HG02571 (cell line): ENCODE data around the gene KRTAP9-6.
"Not testable (repeated sequence)": the region's sequence is repeated elsewhere in the genome, so short reads cannot be mapped to it uniquely, and the experiment has no call there.

ENCODE experiments used
- ATAC-seq: cut with Tn5 transposase; IDR thresholded peaks from one replicate; pipeline ENCODE4 v1.9.1; 2021; ENCODE audit warnings: mild to moderate bottlenecking, moderate library complexity; ENCODE audit not compliant: unreplicated experiment

Gene KRTAP9-6, protein sequence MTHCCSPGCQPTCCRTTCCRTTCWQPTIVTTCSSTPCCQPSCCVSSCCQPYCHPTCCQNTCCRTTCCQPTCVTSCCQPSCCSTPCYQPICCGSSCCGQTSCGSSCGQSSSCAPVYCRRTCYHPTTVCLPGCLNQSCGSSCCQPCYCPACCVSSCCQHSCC

DNA sequence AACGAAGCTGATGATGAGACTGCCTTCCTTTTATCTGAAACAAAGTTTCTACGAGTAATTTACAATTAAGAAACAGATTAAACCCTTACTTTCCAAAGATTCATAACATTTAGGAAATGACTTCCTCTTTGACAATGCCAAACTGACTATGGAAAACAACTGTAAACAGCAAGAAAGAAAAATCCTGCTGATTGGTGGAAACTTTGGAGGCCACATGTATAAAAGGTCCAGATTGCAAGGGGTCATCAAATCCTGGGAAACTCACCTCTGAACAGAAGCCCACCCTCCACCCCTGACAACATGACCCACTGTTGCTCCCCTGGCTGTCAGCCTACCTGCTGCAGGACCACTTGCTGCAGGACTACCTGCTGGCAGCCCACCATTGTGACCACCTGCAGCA is at the start of gene KRTAP9-6:
TSS of gene KRTAP9-6 (plus strand) at position 301 of the 400 bp plus-strand sequence. CDS start at position 301, 0 bp downstream.
- ATAC-seq: no peak

DNA sequence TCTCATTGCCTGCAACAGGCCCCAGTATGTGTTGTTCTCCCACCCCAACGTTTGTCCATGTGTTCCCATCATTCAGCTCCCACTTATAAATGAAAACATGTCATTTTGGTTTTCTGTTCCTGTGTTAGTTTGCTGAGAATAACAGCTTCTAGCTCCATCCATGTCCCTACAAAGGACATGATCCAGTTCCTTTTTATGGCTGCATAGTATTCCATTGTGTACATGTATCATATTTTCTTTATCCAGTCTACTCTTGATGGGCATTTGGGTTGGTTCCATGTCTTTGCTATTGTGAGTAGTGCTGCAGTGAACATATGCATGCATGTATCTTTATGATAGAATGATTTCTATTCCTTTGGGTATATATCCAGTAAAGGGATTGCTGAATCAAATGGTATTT is 49.5 kb upstream of the KRTAP9-6 start:
- ATAC-seq: no peak

DNA sequence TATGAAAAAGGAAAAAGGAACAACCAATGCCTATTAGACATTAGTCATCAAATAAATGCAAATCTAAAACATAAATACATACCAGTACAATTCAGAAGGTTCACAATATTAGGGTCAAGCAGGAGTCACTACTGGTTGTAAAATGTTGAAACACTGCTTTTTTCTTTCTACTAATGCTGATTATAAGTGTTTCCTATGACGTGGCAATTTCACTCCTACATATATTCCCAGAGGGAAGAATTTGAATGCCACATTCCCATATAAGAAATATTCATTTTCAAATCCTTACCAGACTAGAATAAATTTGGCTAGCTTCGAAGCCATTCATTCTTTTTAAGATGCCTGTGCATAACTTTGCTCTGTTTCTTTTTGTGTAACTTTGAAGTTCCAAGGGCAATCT is 41.4 kb upstream of the KRTAP9-6 start:
- no peak for ATAC-seq

DNA sequence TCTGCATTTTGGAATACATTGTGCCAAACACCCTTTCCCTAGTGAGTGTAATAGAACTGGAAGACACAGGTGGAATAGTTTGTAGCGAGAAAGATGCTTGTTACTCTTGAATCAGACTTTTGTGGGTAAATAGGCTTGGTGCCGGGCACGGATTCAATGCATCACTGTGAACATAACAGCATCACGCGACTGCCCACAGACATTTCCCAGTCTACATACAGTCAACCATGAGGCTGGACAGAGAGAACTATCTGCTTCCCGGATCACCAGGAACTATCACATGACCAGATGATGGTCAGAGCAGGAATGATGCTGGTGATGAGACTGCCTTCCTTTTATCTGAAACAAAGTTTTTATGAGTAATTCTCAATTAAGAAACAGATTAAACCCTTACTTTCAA is 39.1 kb upstream of the KRTAP9-6 start:
- ATAC-seq: no peak

DNA sequence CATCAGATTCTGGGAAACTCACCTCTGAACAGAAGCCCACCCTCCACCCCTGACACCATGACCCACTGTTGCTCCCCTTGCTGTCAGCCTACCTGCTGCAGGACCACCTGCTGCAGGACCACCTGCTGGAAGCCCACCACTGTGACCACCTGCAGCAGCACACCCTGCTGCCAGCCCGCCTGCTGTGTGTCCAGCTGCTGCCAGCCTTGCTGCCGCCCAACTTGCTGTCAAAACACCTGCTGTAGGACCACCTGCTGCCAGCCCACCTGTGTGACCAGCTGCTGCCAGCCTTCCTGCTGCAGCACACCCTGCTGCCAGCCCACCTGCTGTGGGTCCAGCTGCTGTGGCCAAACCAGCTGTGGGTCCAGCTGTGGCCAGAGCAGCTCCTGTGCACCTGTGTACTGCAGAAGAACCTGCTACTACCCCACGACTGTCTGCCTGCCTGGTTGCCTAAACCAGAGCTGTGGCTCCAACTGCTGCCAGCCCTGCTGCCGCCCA is 38.5 kb upstream of the KRTAP9-6 start, which contains the start of gene KRTAP9-2:
TSS of gene KRTAP9-2 (plus strand) at position 51 of the 498 bp plus-strand sequence. CDS start at position 58, 7 bp downstream.
- not testable (repeated sequence) for ATAC-seq

DNA sequence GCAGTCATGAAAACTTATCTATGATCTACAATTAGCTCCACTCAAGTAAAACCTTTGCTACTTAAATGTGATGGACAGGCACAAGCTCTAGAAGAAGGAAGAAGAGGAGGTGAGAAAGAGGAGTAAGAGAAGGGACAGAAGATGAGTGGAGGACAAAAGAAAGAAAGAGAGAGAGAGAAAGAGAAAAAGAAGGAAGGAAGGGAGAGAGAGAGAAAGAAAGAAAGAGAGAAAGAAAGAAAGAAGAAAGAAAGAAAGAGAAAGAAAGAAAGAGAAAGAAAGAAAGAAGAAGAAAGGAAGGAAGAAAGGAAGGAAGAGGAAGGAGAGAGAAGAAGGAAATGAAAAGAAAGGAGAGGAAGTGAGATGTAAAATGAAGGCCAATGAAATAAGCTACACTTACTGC is 35.1 kb upstream of the KRTAP9-6 start:
- no peak for ATAC-seq

DNA sequence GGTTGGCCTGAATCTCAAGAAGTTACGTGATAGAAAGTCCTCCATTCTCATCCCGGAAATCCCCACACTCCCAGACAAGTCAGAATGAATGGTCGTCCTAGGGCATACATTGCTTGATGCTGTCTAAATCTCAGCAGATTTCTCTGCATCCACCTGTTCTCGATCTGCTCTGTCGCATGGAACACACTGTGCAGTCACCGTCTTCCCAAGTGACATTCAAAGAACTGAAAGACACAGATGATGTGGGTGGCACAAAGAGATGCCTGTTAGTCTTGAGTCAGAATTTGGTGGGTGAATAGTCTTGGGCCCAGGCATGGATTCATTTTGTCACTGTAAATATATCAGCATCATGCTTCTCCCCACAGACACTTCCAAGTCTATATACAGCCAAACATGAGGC is 33.4 kb upstream of the KRTAP9-6 start:
- ATAC-seq: no peak

DNA sequence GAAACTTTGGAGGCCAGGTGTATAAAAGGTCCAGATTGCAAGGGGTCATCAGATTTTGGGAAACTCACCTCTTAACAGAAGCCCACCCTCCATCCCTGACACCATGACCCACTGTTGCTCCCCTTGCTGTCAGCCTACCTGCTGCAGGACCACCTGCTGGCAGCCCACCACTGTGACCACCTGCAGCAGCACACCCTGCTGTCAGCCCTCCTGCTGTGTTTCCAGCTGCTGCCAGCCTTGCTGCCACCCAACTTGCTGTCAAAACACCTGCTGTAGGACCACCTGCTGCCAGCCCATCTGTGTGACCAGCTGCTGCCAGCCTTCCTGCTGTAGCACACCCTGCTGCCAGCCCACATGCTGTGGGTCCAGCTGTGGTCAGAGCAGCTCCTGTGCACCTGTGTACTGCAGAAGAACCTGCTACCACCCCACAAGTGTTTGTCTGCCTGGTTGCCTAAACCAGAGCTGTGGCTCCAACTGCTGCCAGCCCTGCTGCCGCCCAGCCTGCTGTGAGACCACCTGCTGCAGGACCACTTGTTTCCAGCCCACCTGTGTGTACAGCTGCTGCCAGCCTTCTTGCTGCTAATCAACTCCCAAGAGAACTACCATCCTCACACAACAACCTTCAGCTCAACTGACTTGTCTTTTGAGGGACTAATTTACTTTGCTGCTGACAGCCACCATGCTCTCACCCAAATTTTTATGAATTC is 32.6 kb upstream of the KRTAP9-6 start, which contains the start of gene KRTAP9-3:
TSS of gene KRTAP9-3 (plus strand) at position 51 of the 707 bp plus-strand sequence. CDS start at position 104, 53 bp downstream.
- not testable (repeated sequence) for ATAC-seq

DNA sequence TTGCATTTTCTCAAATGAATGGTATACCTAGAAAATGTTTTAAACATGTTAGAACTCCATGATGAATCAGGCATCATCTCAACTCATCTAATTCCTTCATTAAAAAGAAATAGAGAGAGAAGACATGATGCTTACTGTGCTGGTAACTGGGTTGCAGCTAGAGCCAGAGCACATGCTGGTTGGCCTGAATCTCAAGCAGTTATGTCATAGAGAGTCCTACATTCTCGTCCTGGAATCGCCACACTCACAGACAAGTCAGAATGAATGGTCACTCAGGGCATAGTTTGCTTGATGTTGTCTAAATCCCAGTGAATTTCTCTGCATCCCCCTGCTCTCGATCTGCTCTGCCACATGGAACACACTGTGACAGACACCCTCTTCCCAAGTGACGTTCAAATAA is 28.1 kb upstream of the KRTAP9-6 start:
- ATAC-seq: not testable (repeated sequence)

DNA sequence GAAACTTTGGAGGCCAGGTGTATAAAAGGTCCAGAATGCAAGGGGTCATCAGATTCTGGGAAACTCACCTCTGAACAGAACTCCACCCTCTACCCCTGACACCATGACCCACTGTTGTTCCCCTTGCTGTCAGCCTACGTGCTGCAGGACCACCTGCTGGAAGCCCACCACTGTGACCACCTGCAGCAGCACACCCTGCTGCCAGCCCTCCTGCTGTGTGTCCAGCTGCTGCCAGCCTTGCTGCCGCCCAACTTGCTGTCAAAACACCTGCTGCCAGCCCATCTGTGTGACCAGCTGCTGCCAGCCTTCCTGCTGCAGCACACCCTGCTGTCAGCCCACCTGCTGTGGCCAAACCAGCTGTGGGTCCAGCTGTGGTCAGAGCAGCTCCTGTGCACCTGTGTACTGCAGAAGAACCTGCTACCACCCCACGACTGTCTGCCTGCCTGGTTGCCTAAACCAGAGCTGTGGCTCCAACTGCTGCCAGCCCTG is 27.2 kb upstream of the KRTAP9-6 start, which contains the start of gene KRTAP9-8:
TSS of gene KRTAP9-8 (plus strand) at position 51 of the 489 bp plus-strand sequence. CDS start at position 104, 53 bp downstream.
- not testable (repeated sequence) for ATAC-seq

DNA sequence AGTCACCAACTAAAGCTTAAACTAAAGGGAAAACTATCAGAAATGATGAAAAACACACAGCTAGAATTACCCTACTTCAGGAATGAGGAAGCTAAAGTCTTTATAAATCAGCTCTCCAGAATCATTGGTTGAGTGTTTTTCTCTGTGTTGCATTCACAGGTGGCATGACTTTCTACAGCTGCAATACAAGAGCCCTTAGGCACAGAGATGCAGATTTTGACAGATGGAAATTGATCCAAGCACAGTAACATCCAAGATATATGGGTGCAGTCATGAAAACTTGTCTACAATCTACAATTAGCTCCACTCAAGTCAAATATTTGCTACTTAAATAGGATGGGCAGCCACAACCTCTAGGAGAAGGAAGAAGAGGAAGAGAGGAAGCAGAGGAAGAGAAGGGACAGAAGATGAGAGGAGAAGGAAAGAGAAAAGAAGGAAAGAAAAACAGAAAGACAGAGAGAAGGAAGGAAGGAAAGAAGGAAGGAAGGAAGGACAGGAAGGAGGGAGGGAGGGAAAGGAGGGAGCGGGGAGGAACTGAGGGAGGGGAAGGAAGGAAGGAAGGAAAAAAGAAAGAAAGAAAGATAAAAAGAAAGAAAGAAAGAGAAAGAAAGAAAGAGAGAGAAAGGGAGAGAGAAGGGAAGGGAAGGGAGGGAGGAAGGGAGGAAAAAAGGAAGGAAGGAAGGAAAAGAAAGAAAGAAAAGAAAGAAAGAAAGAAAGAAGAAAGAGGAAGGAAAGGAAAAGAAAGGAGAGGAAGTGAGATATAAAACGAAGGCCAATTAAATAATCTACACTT is 18.0 kb upstream of the KRTAP9-6 start:
- not testable (repeated sequence) for ATAC-seq

DNA sequence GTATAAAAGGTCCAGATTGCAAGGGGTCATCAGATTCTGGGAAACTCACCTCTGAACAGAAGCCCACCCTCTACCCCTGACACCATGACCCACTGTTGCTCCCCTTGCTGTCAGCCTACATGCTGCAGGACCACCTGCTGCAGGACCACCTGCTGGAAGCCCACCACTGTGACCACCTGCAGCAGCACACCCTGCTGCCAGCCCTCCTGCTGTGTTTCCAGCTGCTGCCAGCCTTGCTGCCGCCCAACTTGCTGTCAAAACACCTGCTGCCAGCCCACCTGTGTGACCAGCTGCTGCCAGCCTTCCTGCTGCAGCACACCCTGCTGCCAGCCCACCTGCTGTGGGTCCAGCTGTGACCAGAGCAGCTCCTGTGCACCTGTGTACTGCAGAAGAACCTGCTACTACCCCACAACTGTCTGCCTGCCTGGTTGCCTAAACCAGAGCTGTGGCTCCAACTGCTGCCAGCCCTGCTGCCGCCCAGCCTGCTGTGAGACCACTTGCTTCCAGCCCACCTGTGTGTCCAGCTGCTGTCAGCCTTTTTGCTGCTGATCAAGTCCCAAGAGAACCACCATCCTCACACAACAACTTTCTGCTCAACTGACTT is 15.4 kb upstream of the KRTAP9-6 start, which contains the start of gene KRTAP9-4:
TSS of gene KRTAP9-4 (plus strand) at position 51 of the 604 bp plus-strand sequence. CDS start at position 85, 34 bp downstream.
- ATAC-seq: not testable (repeated sequence)

DNA sequence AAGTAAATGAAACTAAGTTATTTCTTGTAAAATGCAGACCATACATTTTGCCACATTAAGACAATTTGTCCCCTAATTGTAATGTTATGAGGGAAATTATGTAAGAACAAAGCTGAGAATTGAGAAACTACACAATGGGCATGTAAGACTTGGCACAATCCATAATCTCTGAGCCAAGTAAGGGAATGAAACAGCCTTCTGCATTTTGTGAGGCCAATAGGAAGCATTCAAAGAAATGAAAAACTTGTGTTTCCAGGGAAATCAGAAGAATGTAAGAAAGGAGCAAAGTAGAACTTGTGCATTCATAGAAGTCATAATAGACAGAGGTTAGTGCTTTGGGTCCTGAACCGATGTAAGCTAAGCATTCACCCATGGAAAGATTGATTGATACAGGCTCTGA is 13.9 kb upstream of the KRTAP9-6 start:
- ATAC-seq: no peak

DNA sequence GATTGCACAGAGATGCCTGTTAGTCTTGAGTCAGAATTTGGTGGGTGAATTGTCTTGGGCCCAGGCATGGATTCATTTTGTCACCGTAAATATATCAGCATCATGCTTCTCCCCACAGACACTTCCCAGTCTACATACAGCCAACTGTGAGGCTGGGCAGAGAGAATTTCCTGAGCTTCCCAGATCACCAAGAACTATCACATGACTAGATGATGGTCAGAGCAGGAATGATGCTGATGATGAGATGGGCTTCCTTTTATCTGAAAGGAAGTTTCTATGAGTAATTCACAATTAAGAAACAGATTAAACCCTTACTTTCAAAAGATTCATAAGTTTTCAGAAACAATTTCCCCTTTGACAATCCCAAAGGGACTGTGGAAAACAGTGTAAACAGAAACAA is 10.3 kb upstream of the KRTAP9-6 start:
- no peak for ATAC-seq

DNA sequence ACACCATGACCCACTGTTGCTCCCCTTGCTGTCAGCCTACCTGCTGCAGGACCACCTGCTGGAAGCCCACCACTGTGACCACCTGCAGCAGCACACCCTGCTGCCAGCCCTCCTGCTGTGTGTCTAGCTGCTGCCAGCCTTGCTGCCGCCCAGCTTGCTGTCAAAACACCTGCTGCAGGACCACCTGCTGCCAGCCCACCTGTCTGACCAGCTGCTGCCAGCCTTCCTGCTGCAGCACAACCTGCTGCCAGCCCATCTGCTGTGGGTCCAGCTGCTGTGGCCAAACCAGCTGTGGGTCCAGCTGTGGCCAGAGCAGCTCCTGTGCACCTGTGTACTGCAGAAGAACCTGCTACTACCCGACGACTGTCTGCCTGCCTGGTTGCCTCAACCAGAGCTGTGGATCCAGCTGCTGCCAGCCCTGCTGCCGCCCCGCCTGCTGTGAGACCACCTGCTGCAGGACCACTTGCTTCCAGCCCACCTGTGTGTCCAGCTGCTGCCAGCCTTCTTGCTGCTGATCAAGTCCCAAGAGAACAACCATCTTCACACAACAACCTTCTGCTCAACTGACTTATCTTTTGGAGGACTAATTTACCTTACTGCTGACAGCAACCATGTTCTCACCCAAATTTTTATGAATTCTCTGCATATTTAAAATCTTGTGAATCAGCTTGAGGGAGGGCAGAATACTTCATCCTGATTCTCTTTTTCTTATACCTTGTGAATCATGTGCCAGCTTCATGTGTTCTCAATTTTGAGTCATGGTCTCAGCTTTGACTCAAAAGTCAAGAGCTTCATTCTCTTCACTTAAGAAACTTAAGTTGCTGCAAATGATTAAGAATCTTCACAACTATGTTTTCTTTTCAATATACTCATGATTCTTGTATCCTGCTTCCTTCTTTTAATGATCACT is 9.5 kb upstream of the KRTAP9-6 start, which contains the start of gene KRTAP9-9:
TSS of gene KRTAP9-9 (plus strand) at position 4 of the 910 bp plus-strand sequence.
- not testable (repeated sequence) for ATAC-seq

DNA sequence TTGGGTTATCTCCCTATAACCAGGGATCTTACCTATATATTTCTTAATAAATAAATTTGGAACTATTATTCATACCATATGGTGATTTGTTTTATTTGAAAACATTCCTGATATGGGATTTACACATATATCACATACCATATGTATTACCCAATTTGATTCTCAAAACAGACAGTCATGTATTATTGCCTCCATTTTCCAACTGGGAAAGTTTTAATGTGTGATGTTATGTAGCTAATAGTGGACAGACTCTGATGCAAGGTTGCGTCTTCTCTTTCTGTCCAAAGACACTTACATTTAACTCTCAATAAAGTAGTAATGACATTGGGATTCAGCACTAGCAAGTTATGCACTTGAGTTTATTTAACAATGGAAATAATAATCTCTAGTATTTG is 8.9 kb upstream of the KRTAP9-6 start:
- no peak for ATAC-seq

DNA sequence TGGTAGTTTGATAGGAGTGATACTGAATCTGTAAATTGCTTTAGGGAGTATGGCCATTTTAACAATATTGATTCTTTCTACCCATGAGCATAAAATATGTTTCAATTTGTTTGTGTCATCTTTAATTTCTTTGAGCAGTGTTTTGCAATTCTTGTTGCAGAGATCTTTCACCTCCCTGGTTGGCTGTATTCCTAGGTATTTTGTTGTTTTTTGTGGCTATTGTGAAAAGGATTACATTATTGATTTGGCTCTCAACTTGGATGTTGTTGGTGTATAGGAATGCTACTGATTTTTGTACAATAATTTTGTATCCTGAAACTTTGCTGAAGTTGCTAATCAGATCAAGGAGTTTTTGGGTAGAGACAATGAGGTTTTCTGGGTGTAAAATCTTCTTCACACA is 6.8 kb upstream of the KRTAP9-6 start:
- ATAC-seq: no peak

DNA sequence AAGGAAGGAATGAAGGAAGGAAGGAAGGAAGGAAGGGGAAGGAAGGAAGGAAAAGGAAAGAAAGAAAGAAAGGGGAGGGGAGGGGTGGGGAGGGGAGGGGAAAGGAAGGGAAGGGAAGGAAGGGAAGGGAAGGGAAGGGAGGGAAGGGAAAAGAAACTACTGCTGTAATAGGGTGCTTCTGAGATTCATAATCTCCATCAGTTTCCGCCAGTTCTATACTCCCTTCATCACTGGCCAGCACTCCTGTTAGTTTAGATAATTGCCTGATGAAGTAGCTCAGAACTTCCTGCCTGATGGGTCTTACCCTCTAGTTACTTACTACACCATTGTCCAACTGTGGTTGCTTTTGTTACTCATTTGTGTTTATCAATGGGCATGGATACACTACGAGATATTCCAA is 2.0 kb upstream of the KRTAP9-6 start:
- ATAC-seq: no peak

DNA sequence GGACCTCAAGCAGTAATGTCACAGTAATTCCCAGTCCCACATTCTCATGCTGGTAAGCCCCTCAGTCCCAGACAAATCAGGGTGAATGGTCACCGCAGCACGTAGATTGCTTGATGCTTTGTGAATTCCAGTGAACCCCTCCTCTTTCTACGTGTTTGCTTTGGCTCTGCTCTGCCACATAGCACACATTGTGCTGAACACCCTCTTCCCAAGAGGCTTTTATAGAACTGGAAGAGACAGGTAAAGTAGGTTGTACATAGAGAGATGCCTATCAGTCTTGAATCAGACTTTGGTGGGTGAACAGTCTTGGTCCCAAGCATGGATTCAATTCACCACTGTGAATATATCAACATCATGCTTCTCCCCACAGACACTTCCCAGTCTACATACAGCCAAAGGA is 579 bp upstream of the KRTAP9-6 start:
- no peak for ATAC-seq
